H1 (cell line): ENCODE data around the gene RAB11FIP3.

Source experiments
- EGR1 ChIP-seq: IDR thresholded peaks from 2 replicates; pipeline ENCODE4 v1.6.1; 2011; ENCODE audit warnings: low read depth, low read length, borderline replicate concordance
- EZH2 ChIP-seq: fragments of 200-600 bp; sonication (generic); IDR thresholded peaks from 2 replicates; pipeline ENCODE4 v1.7.1; 2012; ENCODE audit warnings: low read depth, mild to moderate bottlenecking, moderate library complexity, low read length, inconsistent platforms; ENCODE audit not compliant: severe bottlenecking
- KDM5A ChIP-seq: fragments of 200-600 bp; IDR thresholded peaks from 2 replicates; pipeline ENCODE4 v1.7.1; 2012; ENCODE audit warnings: mild to moderate bottlenecking, low read length, inconsistent platforms, mixed read lengths
- RNF2 ChIP-seq: fragments of 200-900, 300-1000 bp; sonication (generic); IDR thresholded peaks from 2 replicates; pipeline ENCODE4 v1.7.1; 2016; ENCODE audit warnings: borderline replicate concordance, low read depth, mild to moderate bottlenecking, antibody characterized with exemption, low read length; ENCODE audit not compliant: poor library complexity, severe bottlenecking; ENCODE audit errors: missing control alignments
- SP2 ChIP-seq: IDR thresholded peaks from 2 replicates; pipeline ENCODE4 v1.6.1; 2012; ENCODE audit warnings: mild to moderate bottlenecking, low read length, inconsistent platforms
- TAF1 ChIP-seq: IDR thresholded peaks from 2 replicates; pipeline ENCODE4 v1.6.1; 2011; ENCODE audit warnings: mild to moderate bottlenecking, low read depth, low read length
- TF ChIP-seq, protein P1 (sequence below), 3 experiments: IDR thresholded peaks; 1 replicate in 2 of 3; 2 replicates in 1 of 3; pipeline versions ENCODE4 v1.5.1 to v1.6.1; 2011; ENCODE audit warnings: low read length in 3 of 3, mild to moderate bottlenecking in 3 of 3, inconsistent platforms in 2 of 3, low read depth in 1 of 3, moderate library complexity in 1 of 3; ENCODE audit not compliant: insufficient read depth in 1 of 3; ENCODE audit errors: control extremely low read depth in 1 of 3
- TF ChIP-seq, protein P2 (sequence below): IDR thresholded peaks from 2 replicates; pipeline ENCODE4 v1.6.1; 2012; ENCODE audit warnings: inconsistent platforms

DNA sequence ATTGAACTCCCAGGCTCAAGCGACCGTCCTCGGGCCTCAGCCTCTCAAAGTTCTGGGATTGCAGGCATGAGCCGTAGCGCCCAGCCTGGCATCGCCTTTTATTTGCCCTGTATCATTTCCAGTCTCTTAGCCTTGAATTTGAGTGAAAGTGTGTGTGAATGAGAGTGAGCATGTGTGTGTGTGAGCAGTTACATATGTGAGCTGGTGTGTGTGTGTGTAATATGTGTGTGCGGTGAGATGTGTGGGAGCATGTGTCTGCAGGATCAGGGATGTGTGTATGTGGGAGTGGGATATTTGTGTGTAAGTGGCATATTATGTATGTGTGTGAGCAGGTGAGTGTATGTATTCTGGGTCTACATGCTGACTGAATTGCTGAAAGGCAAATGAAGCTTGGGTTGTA lies 5.5 kb downstream of the RAB11FIP3 start:
- TF ChIP-seq SP2, result no peak
- TF ChIP-seq, protein P1, sequence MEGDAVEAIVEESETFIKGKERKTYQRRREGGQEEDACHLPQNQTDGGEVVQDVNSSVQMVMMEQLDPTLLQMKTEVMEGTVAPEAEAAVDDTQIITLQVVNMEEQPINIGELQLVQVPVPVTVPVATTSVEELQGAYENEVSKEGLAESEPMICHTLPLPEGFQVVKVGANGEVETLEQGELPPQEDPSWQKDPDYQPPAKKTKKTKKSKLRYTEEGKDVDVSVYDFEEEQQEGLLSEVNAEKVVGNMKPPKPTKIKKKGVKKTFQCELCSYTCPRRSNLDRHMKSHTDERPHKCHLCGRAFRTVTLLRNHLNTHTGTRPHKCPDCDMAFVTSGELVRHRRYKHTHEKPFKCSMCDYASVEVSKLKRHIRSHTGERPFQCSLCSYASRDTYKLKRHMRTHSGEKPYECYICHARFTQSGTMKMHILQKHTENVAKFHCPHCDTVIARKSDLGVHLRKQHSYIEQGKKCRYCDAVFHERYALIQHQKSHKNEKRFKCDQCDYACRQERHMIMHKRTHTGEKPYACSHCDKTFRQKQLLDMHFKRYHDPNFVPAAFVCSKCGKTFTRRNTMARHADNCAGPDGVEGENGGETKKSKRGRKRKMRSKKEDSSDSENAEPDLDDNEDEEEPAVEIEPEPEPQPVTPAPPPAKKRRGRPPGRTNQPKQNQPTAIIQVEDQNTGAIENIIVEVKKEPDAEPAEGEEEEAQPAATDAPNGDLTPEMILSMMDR (IDR thresholded peaks at IDR 0.05; ENCODE audit: control extremely low read depth in 1 of 3, insufficient read depth in 1 of 3, low read depth in 1 of 3, low read length in 3 of 3), result no peak
- no peak for TF ChIP-seq TAF1
- no peak for TF ChIP-seq EGR1
- TF ChIP-seq RNF2, result no peak
- TF ChIP-seq KDM5A, result no peak
- TF ChIP-seq, protein P2, sequence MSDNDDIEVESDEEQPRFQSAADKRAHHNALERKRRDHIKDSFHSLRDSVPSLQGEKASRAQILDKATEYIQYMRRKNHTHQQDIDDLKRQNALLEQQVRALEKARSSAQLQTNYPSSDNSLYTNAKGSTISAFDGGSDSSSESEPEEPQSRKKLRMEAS, result no peak
- no peak for TF ChIP-seq EZH2
